Measurements from ENCODE around the gene TPSB2.
"Not testable (repeated sequence)": the region's sequence is repeated elsewhere in the genome, so short reads cannot be mapped to it uniquely, and the experiment has no call there.

The TPSB2 gene

GRCh38 chr16:1199347-1200013 lies 30.5 kb downstream of the TPSB2 start:
- no peak for DNase-seq

- not testable (repeated sequence) for DNase-seq
Observed at GRCh38 chr16:1198671-1199346, 31.2 kb downstream of the TPSB2 start.

GRCh38 chr16:1198194-1198593 lies 31.8 kb downstream of the TPSB2 start:
- DNase-seq = no peak

DNA sequence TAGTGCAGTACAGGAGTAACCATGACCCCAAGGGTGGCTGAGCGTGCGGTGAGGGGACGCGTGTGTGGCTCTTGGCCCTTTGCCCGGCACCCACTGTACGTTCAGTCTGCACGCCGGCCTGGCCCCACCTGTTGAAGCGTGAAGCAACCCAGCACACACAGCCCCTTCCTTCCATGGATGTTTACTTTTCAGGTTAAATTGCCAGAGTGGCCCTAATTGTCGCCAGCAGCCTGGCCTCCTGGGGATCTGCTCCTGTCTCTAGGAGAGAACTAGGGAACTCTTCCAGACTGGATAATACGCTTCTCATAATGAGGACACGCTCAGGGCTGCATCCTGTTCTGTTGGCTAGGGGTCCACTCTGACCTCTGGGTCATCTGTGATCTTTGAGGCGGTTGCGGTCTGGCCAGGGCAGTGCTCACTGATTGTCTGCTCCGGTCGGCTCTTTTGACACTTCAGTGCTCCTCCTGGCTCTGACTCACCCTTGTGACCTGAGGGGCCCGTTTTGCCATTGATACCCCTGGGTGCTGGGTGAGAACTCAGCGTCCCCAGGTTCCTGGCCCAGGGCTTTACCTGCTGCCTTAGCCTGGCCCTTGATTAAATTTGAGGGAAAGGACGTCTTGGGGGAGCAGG lies 32.6 kb downstream of the TPSB2 start:
- no peak for DNase-seq

DNA sequence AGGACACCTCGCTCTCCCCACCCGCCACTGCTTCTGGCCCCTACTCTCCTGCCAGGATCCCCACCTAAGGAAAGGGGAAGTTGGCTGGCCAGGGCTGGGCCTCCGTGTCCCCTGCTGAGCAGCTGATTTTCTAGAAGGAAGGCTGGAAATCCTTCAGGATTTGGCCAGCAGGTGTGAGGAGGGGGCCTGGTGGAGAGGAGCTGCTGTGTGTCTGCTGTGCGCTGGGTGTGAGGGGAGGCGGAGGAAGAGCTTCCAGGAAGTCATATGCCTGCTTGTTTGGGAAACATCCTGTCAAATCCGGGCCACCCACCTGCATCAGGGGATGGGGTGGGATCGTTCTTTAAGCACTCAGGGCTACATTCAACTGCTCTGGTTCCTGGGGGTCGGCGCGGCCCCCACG lies 33.5 kb downstream of the TPSB2 start:
- DNase-seq = no peak

DNA sequence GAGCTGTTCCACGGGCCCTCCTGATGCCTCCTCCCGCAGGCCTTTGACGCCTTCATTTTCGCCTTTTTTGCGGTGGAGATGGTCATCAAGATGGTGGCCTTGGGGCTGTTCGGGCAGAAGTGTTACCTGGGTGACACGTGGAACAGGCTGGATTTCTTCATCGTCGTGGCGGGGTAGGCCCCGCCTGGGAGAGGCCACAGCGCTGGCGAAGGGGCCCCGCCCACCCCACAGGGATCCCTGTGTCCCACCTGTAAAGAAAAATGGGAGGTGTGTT lies 34.7 kb downstream of the TPSB2 start:
- no peak for DNase-seq

DNA sequence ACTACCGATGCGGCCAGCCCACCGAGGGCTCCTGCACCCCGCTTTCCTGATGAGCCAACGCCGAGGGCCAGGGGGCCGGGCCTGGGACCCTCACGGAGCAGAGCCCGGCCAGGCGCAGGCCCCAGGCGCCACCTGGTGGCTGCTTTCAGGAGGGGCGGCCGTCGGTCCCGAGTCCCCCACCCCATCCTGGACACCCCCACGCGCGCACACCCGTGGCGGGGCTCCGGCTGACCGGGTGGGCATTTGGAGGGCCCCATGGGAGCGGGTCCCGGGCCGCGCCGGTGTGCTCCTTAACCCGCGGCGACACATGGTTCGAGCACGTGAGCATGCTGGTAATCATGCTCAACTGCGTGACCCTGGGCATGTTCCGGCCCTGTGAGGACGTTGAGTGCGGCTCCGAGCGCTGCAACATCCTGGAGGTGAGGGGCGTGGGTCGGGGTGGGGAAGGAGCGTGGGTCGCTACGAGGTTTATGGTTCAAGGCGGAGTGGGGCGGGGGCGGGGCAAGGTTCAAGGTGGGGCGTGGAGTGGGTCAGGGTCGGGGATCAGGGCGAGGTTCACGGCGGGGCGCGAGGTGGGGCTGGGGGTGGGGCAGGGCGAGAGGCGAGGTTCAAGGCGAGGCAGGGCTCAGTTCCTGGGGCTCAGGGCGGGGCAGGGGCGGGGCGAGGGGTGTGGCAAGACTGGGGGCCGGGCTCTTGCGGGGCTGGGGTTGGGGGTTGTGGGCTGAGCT lies 35.2 kb downstream of the TPSB2 start:
- DNase-seq = peak; percentile 16

DNA sequence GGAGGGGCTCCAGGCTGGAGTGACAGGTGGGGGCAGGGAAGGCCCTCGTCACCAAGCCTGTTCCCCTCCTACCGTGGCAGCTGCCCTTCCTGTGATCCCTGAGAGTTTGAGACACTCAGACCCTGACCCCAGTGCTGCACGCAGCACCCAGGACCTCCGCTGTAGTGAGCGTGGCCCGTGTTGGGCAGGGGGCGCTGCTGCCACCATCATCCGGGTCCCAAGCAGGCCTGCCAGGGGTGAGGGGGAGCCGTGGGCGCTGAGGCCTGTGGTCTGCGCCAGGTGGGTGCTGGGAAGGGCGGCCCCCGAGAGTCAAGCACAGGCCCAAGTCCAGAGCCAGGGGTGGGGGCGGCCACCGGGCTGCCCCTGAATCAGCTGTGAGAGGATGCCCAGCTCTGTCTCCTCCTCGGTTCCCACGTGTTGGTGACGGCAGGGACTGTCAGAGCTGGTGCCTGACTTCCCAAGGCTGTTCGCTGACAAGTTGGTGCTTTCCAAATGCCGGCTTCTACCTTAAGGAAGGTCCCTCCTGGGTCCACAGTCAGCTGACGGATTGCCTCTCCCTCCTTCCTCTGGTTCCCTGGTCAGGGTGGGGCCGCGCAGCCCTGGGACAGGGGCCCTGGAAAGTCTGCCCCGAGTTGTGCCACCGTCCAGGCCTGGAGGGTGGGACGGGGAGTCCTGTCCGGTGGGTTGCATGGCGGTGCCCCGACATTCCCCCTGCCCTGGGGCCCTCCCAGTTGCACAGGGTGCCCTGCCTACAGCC lies 36.0 kb downstream of the TPSB2 start:
- DNase-seq = no peak

- DNase-seq = no peak
Observed at GRCh38 chr16:1193143-1193824, 36.7 kb downstream of the TPSB2 start.

DNA sequence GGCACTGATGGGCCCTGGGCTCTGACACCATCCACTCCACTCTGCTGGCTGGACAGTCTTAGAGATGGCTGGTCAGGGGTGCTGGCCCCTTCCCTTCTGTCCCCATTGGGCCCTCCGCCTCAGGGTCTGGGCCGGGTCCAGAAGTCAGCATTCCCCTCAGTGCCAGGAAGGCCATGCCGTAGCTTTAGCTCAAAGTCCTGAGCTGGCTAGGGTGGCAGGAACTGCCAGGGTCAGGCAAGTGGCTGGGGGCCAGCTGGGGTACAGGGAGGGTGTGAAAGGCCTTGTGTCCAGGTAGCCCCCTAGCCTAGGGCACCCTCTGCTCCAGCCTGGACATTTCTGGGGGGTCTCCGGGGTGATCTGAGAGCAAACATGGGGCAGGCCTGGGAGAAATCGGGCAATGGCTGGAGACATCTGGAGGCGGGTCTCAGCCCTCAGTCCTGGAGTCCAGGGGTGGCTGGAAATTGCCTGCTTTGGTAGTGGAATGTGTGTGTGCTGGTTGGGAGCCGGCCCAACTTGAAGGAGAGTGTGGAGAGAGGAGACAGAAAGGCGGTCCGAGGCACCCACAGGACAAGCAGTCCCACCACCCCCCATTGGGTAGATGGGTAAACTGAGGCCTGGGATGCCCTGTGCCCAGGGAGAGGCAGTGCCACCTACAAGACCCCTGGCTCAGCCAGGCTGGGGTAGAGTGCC lies 37.5 kb downstream of the TPSB2 start:
- DNase-seq = no peak

- not testable (repeated sequence) for DNase-seq
Observed at GRCh38 chr16:1190789-1191188, 39.2 kb downstream of the TPSB2 start.

DNA sequence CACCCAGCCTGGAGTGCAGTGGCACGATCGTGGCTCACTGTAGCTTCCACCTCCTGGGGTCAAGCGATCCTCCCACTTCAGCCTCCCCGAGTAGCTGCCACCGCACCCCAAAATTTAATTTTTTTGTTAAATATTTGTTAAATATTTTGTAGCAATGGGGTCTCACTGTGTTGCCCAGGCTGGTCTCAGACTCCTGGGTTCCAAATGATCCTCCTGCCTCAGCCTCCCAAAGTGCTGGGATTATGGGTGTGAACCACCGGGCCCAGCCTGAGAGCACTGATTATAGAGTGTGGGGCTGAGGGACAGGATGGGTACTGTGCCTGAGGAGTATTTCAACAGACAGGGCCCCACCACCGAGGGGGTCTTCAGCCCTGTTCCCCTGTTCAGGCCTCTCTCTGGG lies 40.5 kb downstream of the TPSB2 start:
- no peak for DNase-seq

- peak; percentile 78 for DNase-seq
Observed at GRCh38 chr16:1188432-1189189, 41.4 kb downstream of the TPSB2 start.

DNA sequence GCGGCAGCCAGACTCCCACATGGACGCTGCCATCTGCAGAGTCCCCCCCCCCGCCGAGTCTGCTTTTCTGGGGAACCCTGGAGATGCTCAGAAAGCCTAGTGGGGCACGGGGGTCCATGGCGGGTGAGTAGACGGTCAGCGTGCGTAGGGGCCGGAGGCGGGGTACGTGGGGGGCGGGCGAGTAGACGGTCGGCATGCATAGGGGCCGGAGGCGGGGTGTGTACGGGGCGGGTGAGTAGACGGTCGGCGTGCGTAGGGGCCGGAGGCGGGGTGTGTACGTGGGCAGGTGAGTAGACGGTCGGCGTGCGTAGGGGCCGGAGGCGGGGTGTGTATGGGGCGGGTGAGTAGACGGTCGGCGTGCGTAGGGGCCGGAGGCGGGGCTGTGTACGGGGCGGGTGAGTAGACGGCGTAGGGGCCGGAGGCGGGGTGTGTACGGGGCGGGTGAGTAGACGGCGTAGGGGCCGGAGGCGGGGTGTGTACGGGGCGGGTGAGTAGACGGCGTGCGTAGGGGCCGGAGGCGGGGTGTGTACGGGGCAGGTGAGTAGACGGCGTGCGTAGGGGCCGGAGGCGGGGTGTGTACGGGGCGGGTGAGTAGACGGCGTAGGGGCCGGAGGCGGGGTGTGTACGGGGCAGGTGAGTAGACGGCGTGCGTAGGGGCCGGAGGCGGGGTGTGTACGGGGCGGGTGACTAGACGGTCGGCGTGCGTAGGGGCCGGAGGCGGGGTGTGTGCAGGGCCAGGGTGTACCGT lies 44.4 kb downstream of the TPSB2 start:
- DNase-seq = not testable (repeated sequence)

DNA sequence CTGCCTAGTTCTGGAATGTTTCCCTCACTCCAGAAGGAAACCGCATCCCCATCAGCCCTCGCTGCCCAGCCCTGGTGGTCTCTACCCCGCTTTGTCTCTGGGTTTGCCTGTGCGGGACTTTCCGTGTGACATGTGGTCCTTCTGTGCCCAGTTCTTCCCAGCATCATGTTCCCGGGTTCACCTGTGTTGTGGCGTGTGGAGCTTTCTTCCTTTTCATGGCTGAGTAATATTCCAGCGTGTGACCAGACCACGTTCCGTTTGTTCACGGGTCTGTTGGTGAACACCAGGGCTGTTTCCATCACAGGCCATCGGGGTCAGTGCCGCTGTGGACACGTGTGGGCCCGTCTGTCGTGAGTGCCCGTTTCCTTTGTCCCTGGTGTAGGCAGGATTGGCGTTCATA lies 45.0 kb downstream of the TPSB2 start:
- no peak for DNase-seq

GRCh38 chr16:1184156-1184868 lies 45.7 kb downstream of the TPSB2 start:
- DNase-seq = no peak

DNA sequence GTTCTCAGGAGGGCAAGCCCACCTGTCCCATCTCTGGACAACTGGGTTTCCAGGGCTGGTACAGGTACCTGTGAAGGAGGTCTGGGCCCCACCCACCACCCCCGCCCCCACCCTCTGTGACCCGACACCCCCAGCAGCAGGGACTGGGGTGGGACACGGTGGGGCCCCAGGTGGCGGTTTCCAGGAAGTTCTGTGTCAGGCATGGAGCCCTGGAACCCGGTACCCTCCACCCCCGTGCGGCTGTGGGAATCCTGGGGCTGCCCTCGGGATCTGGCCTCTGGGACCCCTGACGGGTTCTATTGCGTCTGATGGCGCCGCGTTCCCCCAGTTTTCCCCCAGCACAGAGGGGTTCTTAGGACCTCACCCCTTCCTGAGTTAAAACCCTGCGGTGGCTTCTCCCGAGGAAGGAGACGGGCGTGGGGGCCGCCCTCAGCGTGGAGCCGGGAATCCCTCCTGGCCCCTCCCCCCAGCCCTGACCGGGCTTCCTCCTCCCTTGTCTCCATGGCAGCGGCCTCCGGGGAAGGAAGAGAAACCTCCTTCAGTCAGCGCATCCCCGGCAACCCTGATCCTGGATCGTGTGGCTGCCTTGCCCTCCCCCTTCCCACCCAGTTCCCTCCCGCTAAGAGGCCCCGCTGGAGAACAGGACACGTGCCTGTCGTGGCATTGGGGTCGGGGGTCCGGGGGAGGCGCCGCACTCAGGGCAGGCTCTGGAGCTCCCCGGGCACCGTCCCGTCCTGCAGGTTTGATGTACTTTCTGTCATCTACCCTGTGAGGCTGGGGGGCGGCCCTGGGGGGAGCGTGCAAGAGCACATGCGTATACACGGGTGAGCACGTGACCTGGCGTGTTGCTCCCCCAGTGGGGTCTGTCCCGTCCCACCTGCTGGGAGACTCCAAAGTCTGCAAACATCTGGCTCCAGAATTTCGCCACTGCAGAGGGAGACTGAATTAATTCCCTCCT lies 46.8 kb downstream of the TPSB2 start:
- no peak for DNase-seq

- no peak for DNase-seq
Observed at GRCh38 chr16:1182316-1182671, 47.7 kb downstream of the TPSB2 start.
